HepG2 (cell line): Measurements from ENCODE around the gene COPS3. TPM values are rescaled to one million over a fixed set of nuclear protein-coding genes. Genes with fewer than 3 reads are reported as not detected.

Experiments used
- ATAC-seq: fragments of 200-7000 bp; cut with Tn5 transposase; 3 replicates; pipeline ENCODE4 v1.9.1; 2020; ENCODE audit warnings: mild to moderate bottlenecking, moderate library complexity
- BruUV-seq: library from RNA; stranded (reverse); fragments of 400-500 nt; replicated peaks from 2 replicates; lab custom pipeline; 2021; lab: Mats Ljungman, UMichigan
- CTCF ChIA-PET: fragments of 300-600 bp; formaldehyde crosslinking; extraction: SDS; loops from one replicate; lab custom pipeline; 2021; ENCODE audit warnings: low total read pairs, inconsistent platforms, low intra/inter-chr PET ratio; lab: Yijun Ruan, JAX
- POLR2A ChIA-PET: fragments of 350-600 bp; sonication (Branson Sonifier 250); formaldehyde crosslinking; loops from one replicate; lab custom pipeline; 2020; ENCODE audit warnings: antibody characterized with exemption, inconsistent platforms; lab: Yijun Ruan, JAX
- DNase-seq: peaks from one replicate; pipeline ENCODE4 v3.0.0-alpha.2; 2015; ENCODE audit warnings: low spot score
- FAIRE-seq: peaks from 3 replicates; lab custom pipeline; 2011; peaks lifted over from hg19 to GRCh38; lab: Jason Lieb, UNC
- H2AFZ ChIP-seq: one replicate; pipeline ENCODE4 v1.6.1; 2011; ENCODE audit warnings: low read length, inconsistent platforms
- H3K27ac ChIP-seq: fragments of 300-600 bp; 3 replicates; pipeline ENCODE4 v1.8.0; 2011; ENCODE audit warnings: mixed run types, mild to moderate bottlenecking, mixed read lengths, low read length, inconsistent platforms; ENCODE audit not compliant: insufficient read depth; ENCODE audit errors: extremely low read length
- H3K27me3 ChIP-seq, 2 experiments: fragments of 200-600 bp in 1 of 2; 2 replicates in 1 of 2; 3 replicates in 1 of 2; pipeline versions ENCODE4 v1.6.0 to v1.8.0; 2011; ENCODE audit warnings: low read length in 2 of 2, mild to moderate bottlenecking in 2 of 2, moderate library complexity in 2 of 2, inconsistent platforms in 1 of 2; ENCODE audit not compliant: insufficient read depth in 2 of 2, control insufficient read depth in 1 of 2
- H3K36me3 ChIP-seq, 2 experiments: fragments of 200-600 bp in 1 of 2; replicated peaks in 1 of 2; 2 replicates in 1 of 2; 3 replicates in 1 of 2; pipeline versions ENCODE4 v1.5.1 to v1.8.0; 2011; ENCODE audit warnings: low read length in 2 of 2, inconsistent platforms in 1 of 2; ENCODE audit not compliant: insufficient read depth in 2 of 2, control insufficient read depth in 1 of 2
- H3K4me1 ChIP-seq: 2 replicates; pipeline ENCODE4 v1.5.1; 2012; ENCODE audit warnings: low read length, inconsistent platforms; ENCODE audit not compliant: insufficient read depth
- H3K4me2 ChIP-seq: 2 replicates; pipeline ENCODE4 v1.6.0; 2011; ENCODE audit warnings: low read depth, low read length, inconsistent platforms
- H3K4me3 ChIP-seq, 3 experiments: fragments of 200-600 bp in 1 of 3; sonication (generic), shearing (Covaris generic) in 1 of 3; replicated peaks in 1 of 3; 2 replicates each; pipeline ENCODE4 v1.5.1; 2011 to 2016; ENCODE audit warnings: low read length in 3 of 3, inconsistent platforms in 2 of 3, low read depth in 2 of 3, mild to moderate bottlenecking in 2 of 3, control low read depth in 1 of 3, mixed read lengths in 1 of 3; ENCODE audit not compliant: insufficient read depth in 1 of 3
- H3K79me2 ChIP-seq: one replicate; pipeline ENCODE4 v1.6.1; 2011; ENCODE audit warnings: low read length, inconsistent platforms; ENCODE audit not compliant: insufficient read depth
- H3K9ac ChIP-seq: 2 replicates; pipeline ENCODE4 v1.6.0; 2011; ENCODE audit warnings: mild to moderate bottlenecking, low read depth, low read length, inconsistent platforms; ENCODE audit not compliant: insufficient read depth
- H3K9me3 ChIP-seq: 2 replicates; pipeline ENCODE4 v1.5.1; 2012; ENCODE audit warnings: mild to moderate bottlenecking, low read length
- H4K20me1 ChIP-seq: 2 replicates; pipeline ENCODE4 v1.6.0; 2011; ENCODE audit warnings: inconsistent platforms, mild to moderate bottlenecking, low read length, moderate library complexity; ENCODE audit not compliant: insufficient read depth
- DR1 ChIP-seq: sonication (generic); formaldehyde crosslinking; IDR thresholded peaks from 2 replicates; pipeline ENCODE4 v1.8.0; 2021; ENCODE audit warnings: mild to moderate bottlenecking, missing genetic modification reagents, inconsistent platforms
- JUN ChIP-seq: sonication (generic); formaldehyde crosslinking; IDR thresholded peaks from 2 replicates; pipeline ENCODE4 v1.4.0; 2020; ENCODE audit warnings: mild to moderate bottlenecking, missing genetic modification reagents
- PHF21A ChIP-seq: sonication (generic); formaldehyde crosslinking; IDR thresholded peaks from 2 replicates; pipeline ENCODE4 v1.5.0; 2020; ENCODE audit warnings: mild to moderate bottlenecking, missing genetic modification reagents
- POLR2AphosphoS5 ChIP-seq: IDR thresholded peaks from 2 replicates; pipeline ENCODE4 v1.6.1; 2012; ENCODE audit warnings: low read depth, low read length
- SNAI1 ChIP-seq: sonication (generic); formaldehyde crosslinking; IDR thresholded peaks from 2 replicates; pipeline ENCODE4 v1.5.0; 2020; ENCODE audit warnings: mild to moderate bottlenecking, missing genetic modification reagents, borderline replicate concordance
- THYN1 ChIP-seq: sonication (generic); formaldehyde crosslinking; IDR thresholded peaks from 2 replicates; pipeline ENCODE4 v1.8.1; 2023; ENCODE audit warnings: low read depth, mild to moderate bottlenecking, moderate library complexity, missing genetic modification reagents, borderline replicate concordance
- WGBS: methylation state at CpG from one replicate; pipeline ENCODE4 v1.1.6; 2017; ENCODE audit warnings: low lambda C conversion rate; 5-methylcytosine and 5-hydroxymethylcytosine counted together
- in situ Hi-C: cut with HindIII; loops from 2 replicates; pipeline ENCODE4 v1.10.0; 2017; ENCODE audit warnings: low pct_unique_long_range_greater_than_20kb; ENCODE audit not compliant: extremely low pct_ligation_motif_present
- intact Hi-C: fragments of 100-400 bp; cut with micrococcal nuclease; formaldehyde crosslinking; loops from one replicate; pipeline ENCODE4 v1.10.0; 2022; ENCODE audit not compliant: unreplicated experiment
- polyA plus RNA-seq, 8 experiments: library from polyadenylated mRNA; depleted of rRNA in 3 of 8; stranded (reverse) in 7 of 8; unstranded in 1 of 8; fragments of >200 nt; fragmentation: Illumina TruSeq in 4 of 8; extraction: Trizol in 4 of 8; gene quantifications; 2 replicates each; pipeline versions ENCODE4 v1.2.1 to v1.2.3, GENCODE V29; 2011 to 2016; ENCODE audit warnings: low read depth in 4 of 8, missing spikeins in 1 of 8, mixed read lengths in 1 of 8; ENCODE audit not compliant: insufficient read depth in 1 of 8
- total RNA-seq, 5 experiments: library from RNA; depleted of rRNA; stranded (reverse); fragments of >200 nt; fragmentation: Illumina TruSeq; extraction: Trizol; gene quantifications; 2 replicates each; pipeline ENCODE4 v1.2.3, GENCODE V29; 2016; ENCODE audit warnings: low read depth in 1 of 5
- TF ChIP-seq, protein P1 (sequence below), 2 experiments: sonication (generic) in 1 of 2; formaldehyde crosslinking in 1 of 2; IDR thresholded peaks; 2 replicates each; pipeline versions ENCODE4 v1.5.1 to v1.6.1; 2011 to 2020; ENCODE audit warnings: borderline replicate concordance in 1 of 2, low read depth in 1 of 2, low read length in 1 of 2, mild to moderate bottlenecking in 1 of 2, missing genetic modification reagents in 1 of 2, moderate library complexity in 1 of 2
- TF ChIP-seq, protein P2 (sequence below): sonication (generic); formaldehyde crosslinking; IDR thresholded peaks from 2 replicates; pipeline ENCODE4 v1.4.0; 2020; ENCODE audit warnings: missing genetic modification reagents
- TF ChIP-seq, protein P3 (sequence below): sonication (generic); formaldehyde crosslinking; IDR thresholded peaks from 2 replicates; pipeline ENCODE4 v1.8.0; 2022; ENCODE audit warnings: mild to moderate bottlenecking, missing genetic modification reagents, borderline replicate concordance

Gene COPS3
- total and polyA plus RNA-seq, 2 of the 13 experiments (the other 11 are each of a cell fraction or from before 2014, with no cell fraction given), result 46.3 to 103 TPM

DNA sequence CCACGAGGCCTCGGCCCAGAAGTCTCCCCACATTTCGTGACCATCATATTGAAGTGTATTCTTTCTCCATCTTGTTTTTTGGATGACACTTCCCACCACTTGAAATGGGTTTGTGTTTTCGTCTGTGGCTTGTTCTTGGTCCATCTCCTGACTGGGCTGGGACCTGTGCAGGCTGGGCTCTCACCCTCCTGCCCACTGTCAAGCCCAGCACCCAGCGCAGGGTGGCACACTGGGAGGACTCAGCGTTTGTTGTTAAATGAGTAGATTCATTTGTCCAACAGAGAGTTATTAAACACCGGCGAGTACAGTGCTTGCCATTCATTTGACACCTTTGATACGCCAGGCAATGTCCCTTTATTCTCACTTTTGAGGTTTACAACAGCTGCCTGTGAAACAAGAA is 44.8 kb upstream of the COPS3 start (continued):
- TF ChIP-seq, protein P1, sequence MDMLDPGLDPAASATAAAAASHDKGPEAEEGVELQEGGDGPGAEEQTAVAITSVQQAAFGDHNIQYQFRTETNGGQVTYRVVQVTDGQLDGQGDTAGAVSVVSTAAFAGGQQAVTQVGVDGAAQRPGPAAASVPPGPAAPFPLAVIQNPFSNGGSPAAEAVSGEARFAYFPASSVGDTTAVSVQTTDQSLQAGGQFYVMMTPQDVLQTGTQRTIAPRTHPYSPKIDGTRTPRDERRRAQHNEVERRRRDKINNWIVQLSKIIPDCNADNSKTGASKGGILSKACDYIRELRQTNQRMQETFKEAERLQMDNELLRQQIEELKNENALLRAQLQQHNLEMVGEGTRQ (IDR thresholded peaks at IDR 0.05; ENCODE audit: low read depth, low read length), result no peak
- TF ChIP-seq, protein P1 (CRISPR knock-in tag; IDR thresholded peaks at IDR 0.05; ENCODE audit: borderline replicate concordance), result no peak
- TF ChIP-seq, protein P2, sequence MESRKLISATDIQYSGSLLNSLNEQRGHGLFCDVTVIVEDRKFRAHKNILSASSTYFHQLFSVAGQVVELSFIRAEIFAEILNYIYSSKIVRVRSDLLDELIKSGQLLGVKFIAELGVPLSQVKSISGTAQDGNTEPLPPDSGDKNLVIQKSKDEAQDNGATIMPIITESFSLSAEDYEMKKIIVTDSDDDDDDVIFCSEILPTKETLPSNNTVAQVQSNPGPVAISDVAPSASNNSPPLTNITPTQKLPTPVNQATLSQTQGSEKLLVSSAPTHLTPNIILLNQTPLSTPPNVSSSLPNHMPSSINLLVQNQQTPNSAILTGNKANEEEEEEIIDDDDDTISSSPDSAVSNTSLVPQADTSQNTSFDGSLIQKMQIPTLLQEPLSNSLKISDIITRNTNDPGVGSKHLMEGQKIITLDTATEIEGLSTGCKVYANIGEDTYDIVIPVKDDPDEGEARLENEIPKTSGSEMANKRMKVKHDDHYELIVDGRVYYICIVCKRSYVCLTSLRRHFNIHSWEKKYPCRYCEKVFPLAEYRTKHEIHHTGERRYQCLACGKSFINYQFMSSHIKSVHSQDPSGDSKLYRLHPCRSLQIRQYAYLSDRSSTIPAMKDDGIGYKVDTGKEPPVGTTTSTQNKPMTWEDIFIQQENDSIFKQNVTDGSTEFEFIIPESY, result no peak
- TF ChIP-seq, protein P3, sequence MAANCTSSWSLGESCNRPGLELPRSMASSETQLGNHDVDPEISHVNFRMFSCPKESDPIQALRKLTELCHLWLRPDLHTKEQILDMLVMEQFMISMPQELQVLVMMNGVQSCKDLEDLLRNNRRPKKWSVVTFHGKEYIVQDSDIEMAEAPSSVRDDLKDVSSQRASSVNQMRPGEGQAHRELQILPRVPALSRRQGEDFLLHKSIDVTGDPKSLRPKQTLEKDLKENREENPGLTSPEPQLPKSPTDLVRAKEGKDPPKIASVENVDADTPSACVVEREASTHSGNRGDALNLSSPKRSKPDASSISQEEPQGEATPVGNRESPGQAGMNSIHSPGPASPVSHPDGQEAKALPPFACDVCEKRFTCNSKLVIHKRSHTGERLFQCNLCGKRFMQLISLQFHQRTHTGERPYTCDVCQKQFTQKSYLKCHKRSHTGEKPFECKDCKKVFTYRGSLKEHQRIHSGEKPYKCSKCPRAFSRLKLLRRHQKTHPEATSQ (CRISPR knock-in tag), result no peak
- TF ChIP-seq, all 625 proteins: peak for 0

DNA sequence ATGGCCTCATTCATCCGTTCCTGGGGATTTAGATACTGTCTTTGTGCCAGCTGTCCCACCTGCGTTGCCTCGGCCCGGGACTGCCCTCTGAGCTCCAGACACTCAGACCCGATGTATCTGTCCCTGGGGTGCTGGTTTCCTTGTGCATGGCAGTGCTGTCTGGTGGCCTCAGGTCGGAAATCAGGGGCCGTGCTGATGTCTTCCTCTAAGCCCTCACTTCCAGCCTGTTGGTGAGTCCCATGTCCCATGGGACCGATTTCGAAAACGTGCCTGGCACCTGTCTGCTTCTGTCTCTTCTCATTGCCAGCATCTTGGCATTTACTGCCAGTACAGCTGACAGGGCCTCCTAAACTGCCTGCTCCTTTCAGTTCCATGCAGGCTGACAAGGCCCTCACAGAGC is 44.2 kb upstream of the COPS3 start:
- Histone ChIP-seq H3K4me3 (no peak overlapping the region), H3K36me3 (no peaks in the 10 kb centered on the region)
- TF ChIP-seq THYN1 (no peak), SNAI1 (no peak), PHF21A (no peak), POLR2AphosphoS5 (no peak), JUN (CRISPR knock-in tag) (no peak), DR1 (no peak)
- TF ChIP-seq, all 625 proteins: peak for 0
- H2AFZ ChIP-seq, result no peak overlapping the region
- H3K27ac ChIP-seq, result no peak overlapping the region
- H3K4me1 ChIP-seq, result no peaks in the 10 kb centered on the region
- FAIRE-seq, result no peak
- intact Hi-C loops (no loop called here), in situ Hi-C loops (no loop called here)
- H3K79me2 ChIP-seq, result no peaks in the 10 kb centered on the region
- POLR2A ChIA-PET, result no interaction called here
- no peak overlapping the region for H3K9ac ChIP-seq
- no peak overlapping the region for H3K4me2 ChIP-seq
- no peak for DNase-seq
- no peaks in the 10 kb centered on the region for H4K20me1 ChIP-seq
- BruUV-seq, result no TSS peak
- H3K9me3 ChIP-seq, result no peaks in the 10 kb centered on the region
- no peak for ATAC-seq
- CTCF ChIA-PET, result no interaction called here
- peaks cover 2 to 11% of the 10 kb centered on the region in 2 experiments; a peak in 3 of 5 replicates for H3K27me3 ChIP-seq
- 80% methylated on average over 8 of the region's 10 CpGs for WGBS
